Measurements from ENCODE around the gene TDP1.

GRCh38 chr14:90079576-90079975 is 123.8 kb downstream of the TDP1 start:
- TF ChIP-seq CTCF (IDR thresholded peaks at IDR 0.05), result no peak
- no peak for TF ChIP-seq POLR2A (IDR thresholded peaks at IDR 0.05)
